Measurements from ENCODE around the gene ALK.

GRCh38 chr2:29220506-29221270 is 700.7 kb downstream of the ALK start:
- no peak for TF ChIP-seq CTCF (IDR thresholded peaks at IDR 0.05)
- TF ChIP-seq POLR2A (IDR thresholded peaks at IDR 0.05), result no peak
